Measurements from ENCODE around the gene SLC15A5.

- TF ChIP-seq CTCF (IDR thresholded peaks at IDR 0.05) (no peak), POLR2A (IDR thresholded peaks at IDR 0.05) (no peak)
Observed at GRCh38 chr12:16277585-16277984, at the start of gene SLC15A5.

All from breast epithelium (tissue), 3 donors.